HG02798 (cell line): Measurements from ENCODE around the gene EFHD2.
"Not testable (repeated sequence)": the region's sequence is repeated elsewhere in the genome, so short reads cannot be mapped to it uniquely, and the experiment has no call there.

Experiments used
- ATAC-seq: cut with Tn5 transposase; IDR thresholded peaks from one replicate; pipeline ENCODE4 v1.9.1; 2021; ENCODE audit warnings: mild to moderate bottlenecking; ENCODE audit not compliant: unreplicated experiment, poor library complexity

EFHD2 gene

GRCh38 chr1:15428815-15429435 lies 19.2 kb downstream of the EFHD2 start:
- no peak for ATAC-seq

- no peak for ATAC-seq
Observed at GRCh38 chr1:15429701-15430149, 20.0 kb downstream of the EFHD2 start.

GRCh38 chr1:15430787-15431570 lies 21.3 kb downstream of the EFHD2 start:
- peak; percentile 53 for ATAC-seq

GRCh38 chr1:15431571-15431948 lies 21.9 kb downstream of the EFHD2 start:
- no peak for ATAC-seq

GRCh38 chr1:15432324-15432723 lies 22.6 kb downstream of the EFHD2 start:
- ATAC-seq: no peak

GRCh38 chr1:15433471-15433870 lies 23.8 kb downstream of the EFHD2 start:
- ATAC-seq: no peak

GRCh38 chr1:15434739-15435138 lies 25.1 kb downstream of the EFHD2 start:
- ATAC-seq: not testable (repeated sequence)

- ATAC-seq: no peak
Observed at GRCh38 chr1:15435239-15436077, 25.8 kb downstream of the EFHD2 start.

- no peak for ATAC-seq
Observed at GRCh38 chr1:15436881-15437442, 27.3 kb downstream of the EFHD2 start.

- ATAC-seq: no peak
Observed at GRCh38 chr1:15439325-15439724, 29.6 kb downstream of the EFHD2 start.

- ATAC-seq: no peak
Observed at GRCh38 chr1:15440357-15440756, 30.7 kb downstream of the EFHD2 start.

- ATAC-seq: no peak
Observed at GRCh38 chr1:15441247-15441646, 31.6 kb downstream of the EFHD2 start.

GRCh38 chr1:15442119-15442518 lies 32.4 kb downstream of the EFHD2 start:
- ATAC-seq: no peak

GRCh38 chr1:15442759-15443158 lies 33.1 kb downstream of the EFHD2 start:
- ATAC-seq: no peak

- ATAC-seq: no peak
Observed at GRCh38 chr1:15443281-15443680, 33.6 kb downstream of the EFHD2 start.

GRCh38 chr1:15444468-15445389 lies 35.0 kb downstream of the EFHD2 start:
- ATAC-seq: no peak

GRCh38 chr1:15445390-15446122 lies 35.9 kb downstream of the EFHD2 start:
- no peak for ATAC-seq

GRCh38 chr1:15446212-15446611 lies 36.5 kb downstream of the EFHD2 start:
- ATAC-seq: no peak

GRCh38 chr1:15448877-15449462 lies 39.3 kb downstream of the EFHD2 start:
- no peak for ATAC-seq
